GM21526 (cell line): ENCODE results near the gene CELF2.

ENCODE experiments used
- ATAC-seq: cut with Tn5 transposase; IDR thresholded peaks from one replicate; pipeline ENCODE4 v1.9.1; 2021; ENCODE audit warnings: moderate library complexity; ENCODE audit not compliant: unreplicated experiment, low FRiP score

Gene CELF2

DNA sequence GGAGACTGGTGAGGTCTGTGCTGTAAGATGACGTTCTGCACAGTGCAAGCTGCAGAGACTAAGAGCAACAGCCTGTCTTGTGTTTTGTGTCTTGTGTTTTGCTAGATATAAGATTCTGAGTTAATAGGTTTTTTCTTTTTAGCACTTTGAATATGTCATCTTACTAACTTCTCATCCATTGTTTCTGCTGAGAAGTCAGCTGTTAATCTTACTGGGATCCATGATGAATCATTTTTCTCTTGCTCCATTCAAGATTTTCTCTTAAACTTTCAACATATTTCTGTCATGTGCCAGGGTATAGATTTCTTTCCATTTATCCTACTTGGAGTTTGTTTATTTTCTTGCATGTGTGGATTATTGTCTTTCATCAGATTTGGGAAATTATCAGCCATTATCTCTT is 290.3 kb downstream of the CELF2 start:
- ATAC-seq: no peak

DNA sequence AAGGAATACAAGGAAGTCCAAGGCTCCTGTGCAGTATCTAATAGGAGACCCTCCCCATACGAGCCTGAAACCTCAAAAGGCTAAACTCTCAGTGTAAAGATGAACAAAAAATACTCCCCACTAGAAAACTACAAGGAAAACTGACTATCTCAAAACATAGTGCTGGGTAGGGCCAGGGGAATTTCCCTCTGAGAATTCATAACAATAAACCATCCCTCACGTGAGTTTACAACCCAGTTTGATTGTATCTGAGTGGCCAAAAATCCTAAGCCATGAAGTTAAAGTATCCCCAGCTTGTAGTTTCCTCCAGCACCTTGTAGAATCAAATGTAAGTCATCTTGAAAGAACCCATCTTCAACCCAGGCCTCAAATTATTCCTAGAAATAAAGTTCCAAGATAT is 293.4 kb downstream of the CELF2 start:
- no peak for ATAC-seq

DNA sequence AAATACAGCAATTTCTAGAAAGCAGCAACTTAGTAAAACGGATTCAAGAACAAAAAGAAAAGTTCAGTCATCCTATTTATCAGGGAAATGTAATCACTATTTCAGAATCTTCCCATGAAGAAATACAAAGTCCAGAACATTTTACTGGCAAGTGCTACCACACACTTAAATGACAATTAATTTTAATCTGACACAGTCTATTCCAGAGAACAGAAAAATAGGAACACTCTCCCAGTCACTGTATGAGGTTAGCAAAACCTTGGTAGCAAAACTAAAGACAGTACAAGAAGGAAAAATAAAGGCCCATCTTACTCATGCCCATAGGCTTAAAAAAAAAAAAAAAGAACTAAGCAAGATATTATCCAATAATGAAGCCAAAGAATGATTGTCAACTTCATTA is 295.8 kb downstream of the CELF2 start:
- no peak for ATAC-seq

DNA sequence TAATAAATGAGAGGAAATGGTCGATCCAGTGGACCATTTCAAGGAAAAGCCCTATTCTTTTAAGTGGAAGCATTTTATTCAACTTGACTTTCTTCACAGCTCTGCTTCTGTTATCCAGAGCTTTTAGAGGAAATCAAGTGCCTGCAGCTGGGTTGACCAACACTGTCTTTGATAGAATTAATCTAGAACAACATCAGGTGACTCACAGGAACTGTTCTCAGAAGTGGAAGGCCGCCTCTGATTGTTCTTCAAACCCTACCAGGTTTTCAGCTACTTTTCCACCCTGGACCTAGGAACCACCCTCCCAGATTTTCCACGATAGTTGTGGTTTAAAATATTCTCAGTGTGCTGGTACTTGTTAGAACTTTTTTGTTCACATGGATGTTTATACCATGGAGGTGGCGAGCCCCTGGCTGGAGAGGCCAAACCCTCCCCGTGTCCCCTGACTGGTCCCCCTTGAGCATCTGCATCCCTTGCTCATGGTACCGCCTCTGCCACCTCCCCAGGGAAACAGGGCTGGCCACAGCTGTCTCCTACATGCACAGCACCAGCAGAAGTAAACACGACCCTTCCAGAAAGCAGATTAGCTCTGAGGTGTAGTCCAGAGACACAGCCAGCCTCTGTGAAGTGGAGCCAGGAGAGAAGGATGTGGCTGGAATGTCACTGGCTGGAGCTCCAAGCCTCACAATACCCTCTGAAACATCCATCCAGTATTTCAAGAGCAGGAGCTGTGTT is 300.4 kb downstream of the CELF2 start:
- no peak for ATAC-seq

DNA sequence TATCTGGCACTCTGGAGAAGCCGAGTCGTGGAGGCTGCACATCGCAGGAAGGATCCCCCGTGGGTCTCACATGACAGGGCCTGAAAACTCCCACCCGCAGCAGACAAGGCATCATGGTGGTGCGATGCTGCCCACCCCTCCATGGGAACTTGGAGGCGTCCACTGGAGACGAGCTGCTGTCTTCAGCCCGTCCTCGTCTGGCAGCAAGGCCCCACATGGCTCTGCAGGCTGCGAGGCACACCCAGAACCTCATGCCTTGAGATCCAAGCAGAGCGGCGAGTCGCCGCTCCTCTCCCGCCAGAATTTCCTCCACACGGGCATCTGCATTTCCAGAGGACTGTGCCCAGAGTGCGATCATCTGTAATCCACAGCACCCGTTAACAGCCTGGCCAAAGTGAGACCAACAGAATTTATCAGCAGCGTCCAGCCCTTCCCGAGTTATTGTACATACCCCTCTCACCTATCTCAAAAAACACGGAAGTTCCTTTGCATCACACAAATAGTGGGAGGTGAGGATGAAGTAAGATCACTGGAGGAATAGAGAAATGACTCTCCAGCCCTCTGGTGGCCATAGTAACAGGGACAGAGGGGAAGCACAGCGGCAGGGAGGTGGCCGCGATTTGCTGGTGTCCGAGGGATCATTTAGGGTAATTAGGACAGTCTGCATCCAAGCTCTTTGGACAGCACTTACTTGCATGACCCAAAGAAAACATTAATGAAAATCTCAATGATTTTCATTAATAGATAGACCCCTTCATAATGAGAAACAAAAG is 301.3 kb downstream of the CELF2 start:
- no peak for ATAC-seq

DNA sequence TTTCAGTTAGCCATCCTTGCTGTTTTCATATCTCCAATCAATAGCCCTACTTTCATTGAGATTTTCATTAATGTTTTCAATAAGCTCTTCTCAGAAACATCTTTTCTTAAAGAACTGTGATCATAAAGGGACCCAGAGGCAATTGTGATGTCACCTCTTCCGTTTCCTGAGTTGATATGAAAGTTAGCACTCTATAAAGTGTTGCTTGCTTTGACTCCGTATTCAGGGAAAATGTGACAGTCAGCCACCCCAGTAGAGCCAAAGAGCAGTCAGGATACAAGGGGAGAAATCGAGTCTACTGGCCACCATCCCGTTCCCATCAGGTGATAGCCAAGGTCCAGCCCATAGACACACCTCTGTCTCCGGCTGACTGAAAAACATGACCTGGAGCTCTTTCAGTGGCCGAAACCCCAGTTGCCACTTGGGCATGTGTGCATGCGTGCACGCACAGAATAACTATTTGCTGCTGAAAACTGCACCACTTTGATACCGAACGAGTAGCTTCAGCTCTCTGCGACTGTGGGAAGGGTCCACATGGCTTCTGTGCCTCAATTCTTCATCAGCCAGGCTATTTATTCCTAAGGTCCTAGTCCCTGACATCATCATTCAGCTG is 302.4 kb downstream of the CELF2 start:
- ATAC-seq: no peak

DNA sequence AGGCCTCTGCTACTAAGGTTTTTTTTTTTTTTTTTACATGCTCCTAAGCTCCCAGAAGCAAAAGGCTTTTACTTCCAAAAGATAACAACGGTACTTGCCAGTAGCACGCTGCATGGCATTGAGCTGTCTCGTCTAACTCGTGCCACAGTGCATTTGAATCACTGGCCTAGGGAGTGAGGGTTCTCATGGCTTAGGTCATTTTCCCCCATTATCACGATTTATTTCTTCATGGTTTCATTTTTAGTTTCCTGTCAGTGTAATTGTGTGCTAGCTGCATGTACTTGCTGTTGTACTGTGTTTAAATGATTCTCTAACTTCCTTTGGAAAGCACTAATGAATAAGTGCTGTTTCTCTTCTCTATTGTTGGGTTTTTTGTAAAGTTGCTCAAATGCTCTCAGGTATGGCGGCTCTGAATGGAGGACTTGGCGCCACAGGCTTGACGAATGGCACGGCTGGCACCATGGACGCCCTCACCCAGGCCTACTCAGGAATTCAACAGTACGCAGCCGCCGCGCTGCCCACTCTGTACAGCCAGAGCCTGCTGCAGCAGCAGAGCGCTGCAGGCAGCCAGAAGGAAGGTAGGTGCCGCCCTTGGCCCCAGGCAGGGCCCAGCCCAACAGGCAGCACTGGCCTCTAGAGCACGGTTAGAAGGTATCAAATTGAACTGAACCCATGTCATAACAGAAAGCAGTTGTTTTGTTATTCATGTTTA is 303.3 kb downstream of the CELF2 start:
- ATAC-seq: no peak

DNA sequence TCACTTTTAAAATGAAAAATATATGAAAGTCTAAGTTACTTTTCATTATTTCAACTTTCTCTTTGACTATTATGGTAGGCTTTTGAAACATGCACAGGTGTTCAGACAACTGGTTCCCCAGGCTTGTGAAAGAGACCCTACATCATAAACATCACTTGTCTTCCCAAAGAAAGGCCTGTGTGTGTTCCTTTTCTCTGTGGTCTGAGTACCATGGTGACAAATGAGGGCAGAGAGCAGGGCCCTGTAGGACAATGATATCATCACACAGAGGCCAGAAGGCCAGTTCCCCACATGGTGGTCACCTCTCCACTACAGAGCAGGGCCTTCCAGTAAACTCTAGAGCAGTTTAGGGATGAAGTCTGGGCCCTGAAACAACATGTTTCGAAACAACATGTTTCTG is 305.0 kb downstream of the CELF2 start:
- ATAC-seq: no peak

DNA sequence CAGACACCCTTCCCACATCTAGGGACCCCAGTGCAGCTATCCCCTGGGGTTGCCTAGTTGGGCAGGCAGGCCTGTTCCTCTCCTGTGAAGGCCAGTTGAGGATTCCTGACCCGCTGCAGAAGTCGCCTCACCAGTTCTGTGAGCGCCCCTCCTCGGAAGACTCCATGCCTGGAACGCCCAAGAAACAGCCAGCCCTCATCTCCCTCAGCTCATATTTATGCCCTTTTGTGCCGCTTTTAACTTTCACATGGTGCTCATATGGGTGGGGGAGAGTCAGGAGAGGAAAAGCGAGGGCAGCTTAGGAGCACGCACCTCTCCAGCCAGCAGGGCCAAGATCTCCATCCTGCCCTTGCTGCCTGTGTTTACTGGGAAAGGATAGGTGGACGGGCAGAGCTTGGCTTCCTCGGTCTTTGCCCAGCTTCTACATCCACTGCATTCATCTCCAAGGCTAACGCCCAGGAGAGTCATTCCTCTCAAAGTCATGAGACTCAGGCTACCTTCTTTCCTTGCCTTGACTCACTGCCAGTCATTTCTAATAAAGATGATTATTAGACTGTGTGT is 307.2 kb downstream of the CELF2 start:
- ATAC-seq: no peak

DNA sequence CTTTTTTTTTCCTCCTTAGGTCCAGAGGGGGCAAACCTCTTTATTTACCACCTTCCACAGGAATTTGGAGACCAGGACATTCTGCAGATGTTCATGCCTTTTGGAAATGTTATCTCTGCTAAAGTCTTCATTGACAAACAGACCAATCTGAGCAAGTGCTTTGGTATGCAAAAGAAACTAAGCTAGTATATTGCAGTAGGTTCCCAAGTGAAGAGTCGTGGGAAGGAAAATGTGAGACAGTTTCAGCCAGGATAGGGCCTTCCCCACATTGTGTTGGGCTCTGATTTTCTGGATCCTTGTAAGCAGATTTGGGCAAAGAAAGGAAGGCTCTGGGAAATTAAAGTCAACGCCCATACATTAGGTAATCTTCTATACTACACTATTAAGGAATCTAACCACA is 308.1 kb downstream of the CELF2 start:
- ATAC-seq: no peak

DNA sequence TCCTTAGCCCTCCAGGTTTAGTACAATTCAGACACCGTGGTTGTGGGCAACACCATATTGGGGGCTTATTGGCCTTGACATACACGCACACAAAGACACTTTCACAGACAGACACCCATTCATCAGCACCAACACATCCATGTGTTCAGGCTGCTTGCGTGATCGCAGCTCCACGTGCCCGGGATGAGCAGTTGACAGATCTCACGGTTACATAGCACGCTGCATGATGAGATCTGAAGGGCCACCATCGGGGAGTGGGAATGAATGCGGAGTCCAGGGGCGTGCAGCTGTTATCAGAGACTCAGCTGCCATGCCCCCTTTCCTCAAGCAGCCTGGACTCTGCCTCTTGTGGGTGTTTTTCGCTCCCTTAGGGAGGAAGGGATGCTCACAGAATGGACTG is 308.6 kb downstream of the CELF2 start:
- ATAC-seq: no peak

DNA sequence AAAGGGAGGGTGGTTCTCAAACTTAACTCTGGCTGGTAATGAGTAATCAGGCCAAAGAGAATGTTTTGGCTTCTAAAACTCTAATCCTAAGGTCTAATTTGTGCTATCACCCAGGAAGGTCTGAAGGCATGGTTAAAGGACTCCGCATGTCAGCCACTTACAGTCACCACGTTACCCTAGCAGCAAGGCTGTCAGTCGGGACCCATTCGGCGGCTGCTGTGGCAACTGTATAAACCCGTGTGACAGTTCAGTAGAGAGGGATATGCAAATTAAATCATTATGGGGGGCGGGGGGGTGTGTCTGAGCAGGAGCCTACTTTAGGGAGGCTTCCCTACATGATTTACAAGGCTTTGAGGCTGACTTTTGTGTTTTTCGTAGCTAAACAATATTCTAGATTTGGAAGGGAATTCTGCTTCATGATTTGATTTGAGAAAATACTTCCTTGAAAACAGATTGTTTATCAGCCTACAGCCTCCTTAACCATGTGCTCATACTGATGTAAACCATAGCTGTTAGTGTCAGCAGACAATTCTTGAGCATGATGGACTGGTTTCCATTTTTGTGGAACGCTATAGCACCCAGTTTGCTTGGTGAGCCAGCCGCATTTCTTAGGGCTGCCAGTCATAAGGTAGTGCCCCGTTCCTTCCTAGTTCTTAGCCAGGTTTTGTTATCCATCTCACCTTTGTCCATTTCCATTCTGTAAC is 309.4 kb downstream of the CELF2 start:
- no peak for ATAC-seq

DNA sequence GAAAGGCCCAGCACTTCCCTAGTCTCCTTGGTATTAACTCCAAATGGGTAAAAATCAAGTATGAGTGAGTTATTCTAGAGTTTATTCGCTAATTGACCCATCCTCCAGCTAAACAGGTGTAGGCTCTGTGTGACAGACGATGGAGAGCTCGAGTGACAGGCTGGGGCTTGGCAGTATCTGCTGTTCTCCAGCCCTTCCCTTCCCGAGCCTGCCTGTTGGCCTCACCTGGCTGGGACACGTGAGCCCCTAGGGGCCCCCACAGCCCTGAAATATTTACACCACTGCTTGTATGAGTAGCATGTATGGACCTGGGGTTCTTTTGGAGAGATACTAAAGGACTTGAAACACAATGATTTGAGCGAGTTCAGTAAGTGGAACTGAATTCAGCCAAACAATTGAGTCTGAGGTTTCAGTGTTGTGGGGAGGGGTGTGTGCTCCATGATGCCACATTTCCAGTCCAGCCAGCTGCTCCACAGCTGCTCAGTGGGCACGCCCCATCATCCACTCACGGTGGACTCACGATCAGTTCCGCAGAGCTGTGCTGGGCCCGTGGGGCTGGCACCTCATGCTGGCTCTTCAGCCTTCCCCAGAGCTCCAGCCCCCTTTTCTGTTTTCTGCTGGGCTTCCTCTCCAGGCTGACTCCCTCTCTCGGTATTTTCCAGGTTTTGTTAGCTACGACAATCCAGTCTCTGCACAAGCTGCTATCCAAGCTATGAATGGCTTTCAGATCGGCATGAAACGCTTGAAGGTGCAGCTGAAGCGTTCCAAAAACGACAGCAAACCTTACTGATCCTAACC is 310.8 kb downstream of the CELF2 start:
- ATAC-seq: no peak

DNA sequence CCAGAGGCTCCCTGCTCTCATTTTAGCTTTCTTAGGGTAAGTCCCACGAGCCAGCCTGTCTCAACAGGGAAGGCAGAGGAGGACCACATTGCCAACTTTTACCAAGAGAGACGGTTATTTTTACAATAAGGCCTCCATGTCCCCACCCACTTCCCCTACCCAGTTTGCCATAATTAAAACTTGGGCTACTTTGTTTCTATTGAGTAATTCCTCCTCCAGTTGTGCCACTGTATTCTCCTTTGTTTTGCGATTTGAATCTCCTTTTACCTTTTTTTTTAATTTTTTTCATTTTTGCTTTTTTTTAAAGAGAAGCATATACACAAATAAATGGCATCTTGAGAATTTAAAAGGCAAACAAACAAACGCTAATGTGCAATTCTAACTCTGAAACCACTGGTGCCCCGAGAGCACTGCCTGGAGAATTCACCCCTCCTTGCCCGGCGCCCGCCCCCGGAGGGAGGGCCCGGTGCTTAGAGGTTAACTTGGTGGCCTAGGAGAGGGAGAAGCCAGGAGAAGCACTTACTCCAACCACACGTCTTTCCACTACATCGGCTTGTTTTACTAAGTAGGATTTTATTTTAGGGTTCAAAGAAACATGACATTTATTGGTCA is 311.5 kb downstream of the CELF2 start:
- ATAC-seq: no peak

DNA sequence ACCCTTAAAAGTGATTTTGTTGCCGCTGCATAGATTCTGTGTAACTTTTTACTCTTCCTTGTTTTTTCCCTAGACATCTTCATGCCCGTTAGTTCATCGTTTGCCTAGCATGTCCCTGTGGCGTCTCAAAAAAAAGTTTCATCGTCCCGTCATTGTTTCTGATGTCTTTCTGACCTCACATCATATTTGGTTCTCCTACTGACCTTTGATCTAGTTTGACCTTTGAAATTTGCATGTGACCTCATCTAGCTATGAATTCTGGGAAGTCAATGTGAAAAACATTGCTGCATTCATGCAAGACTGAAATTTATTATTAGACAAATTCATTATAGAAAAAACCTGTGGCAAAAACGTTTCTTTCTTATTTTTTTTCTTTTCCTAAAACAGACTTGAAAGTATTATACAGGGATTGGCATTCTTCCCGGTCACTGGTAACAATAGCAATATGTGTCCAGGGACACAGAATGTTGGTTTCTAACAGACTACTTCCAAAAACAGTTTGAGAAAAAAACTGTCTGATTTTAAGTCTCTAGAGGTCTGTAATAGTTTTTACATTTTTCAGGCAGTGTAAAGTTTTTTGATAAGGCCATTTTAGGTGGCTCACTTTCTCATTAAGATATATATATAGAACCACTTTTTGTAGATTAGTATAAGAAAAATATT is 312.8 kb downstream of the CELF2 start:
- ATAC-seq: no peak

DNA sequence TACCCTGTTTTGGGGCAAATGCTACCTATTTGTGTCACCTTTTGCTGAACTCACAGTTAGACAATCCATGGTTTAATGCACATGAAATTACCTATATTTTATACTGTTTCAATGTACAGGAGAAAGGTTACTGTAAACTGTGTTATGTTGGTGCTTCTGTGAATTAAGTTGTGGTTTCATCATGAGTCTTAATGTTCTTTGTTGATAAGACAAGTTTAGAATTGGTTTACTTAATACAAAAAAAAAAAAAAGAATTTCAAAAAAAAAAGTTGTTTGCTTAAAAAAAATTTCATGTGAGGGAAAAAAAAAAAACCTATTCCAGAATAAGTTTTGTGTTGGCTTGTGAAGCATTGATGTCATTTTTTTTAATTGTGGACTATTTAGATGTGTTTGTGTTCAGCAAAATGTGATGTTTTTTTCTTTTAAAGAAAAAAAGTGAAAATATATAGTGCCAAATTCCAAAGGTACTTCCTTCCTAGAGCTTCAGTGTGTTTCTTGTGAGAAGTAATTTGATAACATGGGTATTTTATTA is 313.4 kb downstream of the CELF2 start:
- no peak for ATAC-seq

DNA sequence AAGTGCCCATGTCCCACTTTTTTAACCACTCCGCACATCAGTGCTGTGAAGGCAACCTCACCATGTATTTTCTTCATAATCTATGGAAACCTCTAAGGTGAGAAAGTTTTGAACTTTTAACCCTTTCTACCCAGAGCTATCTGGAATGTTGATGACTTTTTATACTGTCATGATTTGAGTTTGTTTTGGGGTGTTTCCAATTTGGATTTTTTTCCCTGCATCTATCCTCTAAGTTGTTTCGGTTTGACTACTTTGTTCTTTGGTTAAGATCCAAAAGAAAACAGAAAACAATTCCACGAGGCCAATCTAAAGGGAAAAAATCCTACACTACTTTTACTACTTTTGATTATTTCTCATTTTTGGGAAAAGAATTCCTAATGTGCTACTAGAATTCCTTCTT is 314.1 kb downstream of the CELF2 start:
- no peak for ATAC-seq

DNA sequence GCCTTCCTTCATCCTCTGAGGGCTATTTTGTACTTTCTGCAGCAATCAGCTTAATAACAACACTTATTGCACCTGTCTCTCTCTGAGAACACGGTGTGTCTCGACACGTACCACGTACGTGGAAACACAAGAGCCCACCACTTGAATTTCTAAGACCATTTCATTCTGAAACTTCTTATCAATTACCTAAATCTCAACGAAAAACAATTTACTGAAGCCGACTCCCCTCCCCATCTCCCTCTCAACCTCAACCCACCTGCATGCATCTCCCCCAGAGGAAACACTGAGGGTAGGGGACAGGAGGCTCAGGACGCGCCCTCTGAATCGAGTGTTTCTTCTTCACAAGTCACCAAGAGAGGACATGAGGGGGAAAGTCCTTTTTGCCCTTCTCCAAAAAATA is 315.2 kb downstream of the CELF2 start:
- no peak for ATAC-seq
